Renal pelvis (tissue), 4 donors: ENCODE results near the gene ATP8A2. TPM values are rescaled to one million over a fixed set of nuclear protein-coding genes. Genes with fewer than 3 reads are reported as not detected.
"Not testable (repeated sequence)": the region's sequence is repeated elsewhere in the genome, so short reads cannot be mapped to it uniquely, and the experiment has no call there.

Experiments
- DNase-seq: peaks from one replicate; pipeline ENCODE4 v3.0.0-alpha.2; 2013
- polyA plus RNA-seq, 3 donors: library from polyadenylated mRNA; unstranded; fragments of 120-200 nt; gene quantifications; one replicate each; pipeline ENCODE4 v1.2.1, GENCODE V29; 2013; ENCODE audit not compliant: insufficient read length in 3 of 3

Gene ATP8A2
- polyA plus RNA-seq, 3 donors, result 4.8 to 5.4 (median 5.1) TPM

- DNase-seq, result no peak
These were observed 544.2 kb downstream of the ATP8A2 start for GRCh38 chr13:25915840-25916518.

- DNase-seq, result no peak
These were observed 548.5 kb downstream of the ATP8A2 start for GRCh38 chr13:25920277-25920676.

- no peak for DNase-seq
These were observed 549.2 kb downstream of the ATP8A2 start for GRCh38 chr13:25920931-25921330.

GRCh38 chr13:25922376-25922775 is 550.6 kb downstream of the ATP8A2 start:
- no peak for DNase-seq

GRCh38 chr13:25923217-25924085 is 551.7 kb downstream of the ATP8A2 start:
- DNase-seq, result no peak

DNA sequence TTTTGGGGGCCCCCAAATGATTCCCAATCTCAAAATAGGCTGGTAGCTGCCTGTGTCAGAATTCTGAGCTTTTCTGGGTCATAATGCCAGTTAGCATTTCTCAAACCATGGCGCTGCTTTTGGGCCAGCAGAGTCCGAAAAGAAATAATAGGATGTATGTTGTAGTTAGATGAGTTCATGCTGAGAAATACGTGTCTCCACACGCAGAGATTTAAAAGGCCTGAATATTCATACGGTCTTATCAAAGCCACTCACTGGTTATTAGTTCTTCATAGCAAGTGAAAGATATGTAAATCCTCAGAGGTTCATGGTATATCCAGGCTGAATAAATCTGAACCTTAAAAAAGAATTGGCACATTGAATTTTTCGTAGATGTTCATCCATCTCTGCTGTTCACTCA is 555.6 kb downstream of the ATP8A2 start:
- DNase-seq, result no peak

DNA sequence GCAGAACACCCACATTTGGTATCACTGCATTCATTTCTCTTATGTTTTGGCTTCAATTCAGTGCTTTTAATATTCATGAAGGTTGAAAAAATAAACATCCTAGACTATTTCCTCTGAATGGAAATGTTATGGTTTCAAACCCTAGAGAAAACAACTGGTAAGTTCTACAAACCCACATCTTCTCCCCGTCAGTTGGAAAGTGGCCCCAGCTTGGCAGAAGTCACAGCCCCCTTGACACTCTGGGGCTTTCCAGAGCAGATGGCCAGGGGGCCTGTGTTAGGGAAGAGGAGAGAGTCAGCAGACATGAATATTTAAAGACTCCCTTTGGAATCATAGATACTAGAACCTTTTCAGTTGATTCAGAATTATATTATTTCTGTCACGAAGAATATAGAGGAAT is 556.2 kb downstream of the ATP8A2 start:
- DNase-seq, result no peak

DNA sequence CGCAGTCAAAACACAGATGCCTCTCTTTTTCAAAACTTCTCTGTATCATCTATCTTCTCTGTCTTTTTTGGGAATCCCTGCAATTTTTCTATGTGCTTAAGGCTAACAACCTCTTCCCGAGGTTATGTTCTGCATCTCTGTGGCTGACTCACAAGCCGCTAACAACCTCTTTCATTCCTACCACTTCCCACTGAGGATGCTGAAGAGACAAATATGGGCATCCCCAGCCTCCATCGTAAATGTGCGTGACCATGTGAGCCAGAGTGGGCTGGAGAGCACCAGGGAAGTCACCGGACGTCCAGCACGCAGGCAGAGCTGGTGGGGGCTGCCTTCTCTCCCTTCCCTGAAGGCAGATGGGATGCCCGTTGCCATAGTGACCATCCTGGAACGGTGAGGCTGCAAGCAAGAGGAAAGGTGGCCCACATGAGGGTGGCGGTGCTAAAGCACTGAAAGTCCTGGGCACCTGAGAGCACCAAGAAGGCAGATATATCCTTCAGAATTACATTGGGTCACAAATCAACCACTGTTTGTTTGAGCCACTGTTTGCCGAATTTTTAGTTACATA is 557.2 kb downstream of the ATP8A2 start:
- no peak for DNase-seq

DNA sequence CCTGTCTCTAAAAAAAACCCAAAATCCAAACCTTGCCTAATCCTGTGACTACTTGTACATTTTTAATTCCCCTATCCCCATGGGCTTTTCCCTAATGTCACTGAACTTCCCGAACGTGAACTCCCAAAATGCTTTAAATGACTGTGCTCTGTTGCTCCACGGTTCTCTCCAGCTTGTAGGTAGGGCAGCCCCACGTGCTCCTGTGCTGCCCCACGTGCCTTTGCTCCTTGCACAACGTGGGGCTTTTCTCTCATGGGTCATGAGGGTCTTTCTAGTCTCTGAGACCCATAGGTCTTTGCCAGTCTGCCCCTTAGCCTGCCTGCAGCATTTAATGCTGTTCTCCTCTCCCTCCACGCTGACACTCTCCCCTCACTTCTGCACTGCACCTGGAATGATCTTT is 558.0 kb downstream of the ATP8A2 start:
- no peak for DNase-seq

GRCh38 chr13:25930653-25931052 is 558.9 kb downstream of the ATP8A2 start:
- DNase-seq, result peak; percentile 60

DNA sequence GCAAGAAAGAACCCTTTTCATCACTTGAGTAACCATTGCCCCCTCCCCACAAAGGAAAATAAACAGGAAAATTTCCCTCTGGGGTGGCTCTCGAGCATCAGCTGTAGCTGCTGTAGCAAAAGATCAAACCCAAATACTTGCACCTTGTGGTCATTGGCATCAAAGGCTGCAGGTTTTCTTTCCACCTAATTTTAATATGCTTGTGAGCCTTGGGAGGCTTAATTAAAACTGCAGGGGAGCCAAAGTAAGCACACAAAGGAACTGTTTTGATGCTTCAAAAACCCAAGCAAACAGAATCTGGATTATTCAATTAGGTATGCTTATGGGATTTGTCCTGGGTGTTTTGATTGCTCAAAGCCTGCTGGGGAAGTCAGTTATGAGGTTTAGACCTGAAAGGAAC is 560.6 kb downstream of the ATP8A2 start:
- DNase-seq, result no peak

GRCh38 chr13:25933520-25933919 is 561.7 kb downstream of the ATP8A2 start:
- no peak for DNase-seq

DNA sequence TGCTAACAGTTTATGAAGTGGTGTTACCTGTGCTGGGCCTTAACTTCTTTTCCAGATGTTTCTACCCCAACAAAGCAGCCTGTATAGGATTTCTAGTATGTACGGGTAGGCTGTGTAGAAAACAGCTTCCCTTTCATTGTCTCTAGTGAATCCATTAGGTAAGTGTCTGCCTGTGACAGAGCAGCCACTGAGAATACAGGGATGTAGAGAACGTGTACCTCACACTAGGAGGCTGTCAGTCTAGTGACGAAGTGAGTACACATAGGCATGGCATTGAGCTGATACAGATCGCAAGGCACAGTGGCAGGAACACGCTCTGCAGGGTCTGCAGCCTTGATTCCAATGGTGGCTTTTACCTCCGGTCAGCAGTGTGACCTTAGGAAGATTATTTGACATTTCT is 562.4 kb downstream of the ATP8A2 start:
- DNase-seq, result no peak

GRCh38 chr13:25939961-25940687 is 568.4 kb downstream of the ATP8A2 start:
- DNase-seq, result no peak

- no peak for DNase-seq
These were observed 571.3 kb downstream of the ATP8A2 start for GRCh38 chr13:25943081-25943480.

- peak; percentile 48 for DNase-seq
These were observed 571.9 kb downstream of the ATP8A2 start for GRCh38 chr13:25943658-25944057.

DNA sequence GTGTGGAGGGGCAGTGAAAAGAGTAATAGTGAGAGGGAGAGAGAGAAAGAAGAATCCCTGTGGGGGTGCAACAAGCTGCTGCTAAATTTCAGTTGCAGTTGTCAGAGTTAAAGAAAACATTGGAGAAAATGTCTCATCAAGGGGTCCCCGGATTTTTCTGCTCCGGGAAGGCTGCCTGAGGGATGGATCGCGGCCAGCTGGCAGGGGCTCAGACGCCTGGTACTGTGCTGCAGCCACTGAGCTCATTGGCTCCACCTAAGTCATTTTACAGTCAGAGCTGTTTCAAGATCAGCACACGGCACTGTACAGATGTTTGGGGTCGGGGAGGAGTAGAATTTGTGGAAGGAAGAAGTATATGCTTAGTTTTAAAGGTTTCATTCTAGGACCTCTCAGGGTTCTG is 573.8 kb downstream of the ATP8A2 start:
- DNase-seq, result no peak

DNA sequence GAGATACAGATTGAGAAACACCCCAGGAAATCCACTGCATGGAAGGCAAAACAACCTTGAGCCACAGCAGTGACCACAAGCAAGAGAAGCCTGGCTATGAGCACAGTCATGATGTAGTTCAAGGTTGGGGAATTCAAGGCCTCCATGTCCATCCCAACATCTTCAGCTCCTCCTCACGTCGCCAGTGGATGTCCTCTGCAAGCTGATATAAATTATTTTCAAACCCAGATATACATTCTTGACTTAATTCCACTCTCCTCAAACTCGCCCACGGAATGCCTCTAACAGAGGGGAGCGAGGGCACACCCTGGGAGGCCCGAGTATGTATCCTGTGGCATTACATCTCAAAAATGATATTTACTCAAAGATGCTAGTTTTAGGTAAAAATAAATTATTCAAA is 574.5 kb downstream of the ATP8A2 start:
- DNase-seq, result no peak

DNA sequence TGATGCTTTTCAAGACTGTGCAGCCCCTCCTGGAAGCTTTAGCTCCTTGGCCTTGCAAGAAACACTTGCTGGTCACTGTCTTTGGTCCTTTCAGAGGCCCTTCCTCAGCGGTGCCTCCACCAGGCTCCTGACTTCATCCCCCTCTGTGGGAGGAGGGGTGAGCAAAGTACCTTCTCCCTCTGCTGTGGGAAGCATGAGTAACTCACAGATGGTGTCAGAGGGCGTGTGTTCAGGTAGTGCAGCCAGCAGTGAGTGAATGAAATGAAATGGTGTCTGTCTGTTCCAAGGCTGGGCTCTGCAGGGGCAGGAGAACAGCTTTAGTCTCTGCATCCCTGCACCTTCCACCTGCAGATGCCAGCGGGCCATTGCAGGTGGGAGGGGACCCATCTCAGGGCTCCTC is 577.1 kb downstream of the ATP8A2 start:
- DNase-seq, result no peak

GRCh38 chr13:25951831-25952230 is 580.1 kb downstream of the ATP8A2 start:
- no peak for DNase-seq

DNA sequence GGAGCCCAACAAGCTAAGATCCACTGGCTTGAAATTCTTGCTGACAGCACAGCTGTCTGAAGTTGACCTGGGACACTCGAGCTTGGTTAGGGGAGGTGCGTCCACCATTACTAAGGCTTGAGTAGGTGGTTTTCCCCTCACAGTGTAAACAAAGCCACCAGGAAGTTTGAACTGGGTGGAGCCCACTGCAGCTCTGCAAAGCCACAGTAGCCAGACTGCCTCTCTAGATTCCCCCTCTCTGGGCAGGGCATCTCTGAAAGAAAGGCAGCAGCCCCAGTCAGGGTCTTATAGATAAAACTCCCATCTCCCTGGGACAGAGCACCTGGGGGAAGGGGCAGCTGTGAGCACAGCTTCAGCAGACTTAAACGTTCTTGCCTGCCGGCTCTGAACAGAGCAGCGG is 582.3 kb downstream of the ATP8A2 start:
- not testable (repeated sequence) for DNase-seq

GRCh38 chr13:25954943-25955342 is 583.2 kb downstream of the ATP8A2 start:
- not testable (repeated sequence) for DNase-seq
